ENCODE results near the gene MTG2. TPM values are rescaled to one million over a fixed set of nuclear protein-coding genes. Genes with fewer than 3 reads are reported as not detected.

MTG2 gene
- total RNA-seq, 1 donor from 2014 or later: 20.8 TPM

DNA sequence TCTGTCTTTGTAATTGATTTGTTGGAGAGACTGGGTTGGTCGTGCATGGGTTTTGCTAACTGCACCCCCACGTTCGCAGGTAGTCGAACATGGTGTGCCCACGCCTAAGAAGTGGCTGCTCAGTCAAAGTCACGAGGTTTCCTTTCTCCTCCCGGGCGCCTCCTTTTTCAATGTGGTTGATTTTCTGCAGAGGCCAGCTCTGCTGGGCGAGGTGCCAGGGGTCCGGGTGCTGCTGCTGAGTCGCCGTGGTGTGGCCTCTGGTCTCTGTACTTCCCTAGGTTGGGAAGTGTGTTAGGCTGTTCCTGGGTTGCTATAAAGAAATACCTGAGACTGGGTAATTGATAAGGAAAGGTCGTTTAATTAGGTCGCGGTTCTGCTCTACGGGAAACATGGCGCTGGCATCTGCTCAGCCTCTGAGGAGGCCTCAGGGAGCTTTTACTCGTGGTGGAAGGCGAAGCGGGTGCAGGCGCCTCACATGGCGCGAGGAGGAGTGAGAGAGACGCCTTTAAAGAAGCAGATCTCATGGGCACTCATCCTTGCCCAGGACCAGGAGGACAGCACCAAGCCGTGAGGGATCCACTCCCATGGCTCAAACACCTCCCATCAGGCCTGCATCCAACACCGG, 69.6 kb downstream of the MTG2 start:
- ATAC-seq (ENCODE audit: poor library complexity) (no peak), DNase-seq (no peak)
- intact Hi-C loops (cut with DNase I): no loop called here

Other genes with a start within 250 kb of the MTG2 start
- gene TAF4, start 117.1 kb upstream of the MTG2 start, total RNA-seq: 11.6 TPM
- 51.7 TPM for gene LSM14B, start 60.6 kb upstream of the MTG2 start, total RNA-seq
- 239 TPM for gene PSMA7, start 39.6 kb upstream of the MTG2 start, total RNA-seq
- 8.9 TPM for gene SS18L1, start 39.3 kb upstream of the MTG2 start, total RNA-seq
- gene HRH3, start 37.2 kb downstream of the MTG2 start, total RNA-seq: not detected
- 52.3 TPM for gene OSBPL2, start 55.5 kb downstream of the MTG2 start, total RNA-seq
- 68.5 TPM for gene ADRM1, start 120.0 kb downstream of the MTG2 start, total RNA-seq
- 79.6 TPM for gene LAMA5, start 184.3 kb downstream of the MTG2 start, total RNA-seq
- gene RPS21, start 204.1 kb downstream of the MTG2 start, total RNA-seq: 732 TPM
- 15.0 TPM for gene CABLES2, start 224.3 kb downstream of the MTG2 start, total RNA-seq
- not detected for gene RBBP8NL, start 244.5 kb downstream of the MTG2 start, total RNA-seq

Data from Right ventricle myocardium superior (tissue), 1 donor.